ENCODE measurements around the gene PAX7.

The PAX7 gene

GRCh38 chr1:18716785-18717678 lies 86.4 kb downstream of the PAX7 start:
- no peaks in the 10 kb centered on the region for H3K36me3 ChIP-seq (ENCODE audit: control insufficient read depth, insufficient read depth, low read length)
- TF ChIP-seq, protein P1, sequence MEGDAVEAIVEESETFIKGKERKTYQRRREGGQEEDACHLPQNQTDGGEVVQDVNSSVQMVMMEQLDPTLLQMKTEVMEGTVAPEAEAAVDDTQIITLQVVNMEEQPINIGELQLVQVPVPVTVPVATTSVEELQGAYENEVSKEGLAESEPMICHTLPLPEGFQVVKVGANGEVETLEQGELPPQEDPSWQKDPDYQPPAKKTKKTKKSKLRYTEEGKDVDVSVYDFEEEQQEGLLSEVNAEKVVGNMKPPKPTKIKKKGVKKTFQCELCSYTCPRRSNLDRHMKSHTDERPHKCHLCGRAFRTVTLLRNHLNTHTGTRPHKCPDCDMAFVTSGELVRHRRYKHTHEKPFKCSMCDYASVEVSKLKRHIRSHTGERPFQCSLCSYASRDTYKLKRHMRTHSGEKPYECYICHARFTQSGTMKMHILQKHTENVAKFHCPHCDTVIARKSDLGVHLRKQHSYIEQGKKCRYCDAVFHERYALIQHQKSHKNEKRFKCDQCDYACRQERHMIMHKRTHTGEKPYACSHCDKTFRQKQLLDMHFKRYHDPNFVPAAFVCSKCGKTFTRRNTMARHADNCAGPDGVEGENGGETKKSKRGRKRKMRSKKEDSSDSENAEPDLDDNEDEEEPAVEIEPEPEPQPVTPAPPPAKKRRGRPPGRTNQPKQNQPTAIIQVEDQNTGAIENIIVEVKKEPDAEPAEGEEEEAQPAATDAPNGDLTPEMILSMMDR (IDR thresholded peaks at IDR 0.05; ENCODE audit: insufficient read depth, low read length, poor library complexity, severe bottlenecking): no peak
- peaks cover 5% of the 10 kb centered on the region for H3K27me3 ChIP-seq (replicated peaks; ENCODE audit: control insufficient read depth, insufficient read depth, low read length)
- DNase-seq (ENCODE audit: extremely low read depth, insufficient read length): no peak
- H3K4me3 ChIP-seq (replicated peaks; ENCODE audit: low read depth, low read length): no peak overlapping the region

DNA sequence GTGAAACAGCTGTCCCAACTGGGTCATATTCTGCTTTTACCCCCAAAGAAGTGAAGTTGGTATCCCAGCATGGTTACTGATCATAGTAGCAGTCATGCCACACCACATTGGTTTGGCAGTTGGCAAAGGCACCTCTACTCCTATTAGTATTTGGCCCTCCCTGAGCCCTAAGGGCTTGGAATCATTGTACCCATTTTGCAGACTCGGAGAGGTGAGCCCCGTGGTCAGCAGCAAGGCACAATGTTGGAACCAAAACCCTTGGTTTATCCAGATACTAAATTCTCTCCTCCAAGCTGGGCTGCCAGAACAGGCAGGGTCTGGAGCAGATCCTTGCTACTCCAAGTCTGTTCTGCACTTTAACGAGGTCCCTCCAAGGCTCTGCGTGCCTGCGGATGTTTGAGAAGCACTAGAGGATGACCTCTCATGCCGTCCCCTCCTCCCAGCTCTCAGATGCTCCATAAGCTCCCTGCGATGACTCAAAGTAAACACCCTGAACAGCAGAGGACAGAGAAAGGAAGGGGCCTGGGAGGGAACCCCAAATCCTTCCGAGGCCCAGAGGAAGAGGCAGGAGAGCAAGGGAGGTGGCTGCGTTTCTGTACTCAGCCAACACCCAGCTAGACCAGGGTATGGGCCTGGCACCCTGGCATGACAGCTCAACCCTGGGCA lies 89.3 kb downstream of the PAX7 start:
- Histone ChIP-seq H3K4me3 (replicated peaks; ENCODE audit: low read depth, low read length) (no peak overlapping the region), H3K27me3 (replicated peaks; ENCODE audit: control insufficient read depth, insufficient read depth, low read length) (peaks cover 4% of the 10 kb centered on the region), H3K36me3 (ENCODE audit: control insufficient read depth, insufficient read depth, low read length) (no peaks in the 10 kb centered on the region)
- TF ChIP-seq, protein P1 (IDR thresholded peaks at IDR 0.05; ENCODE audit: insufficient read depth, low read length, poor library complexity, severe bottlenecking): no peak
- no peak for DNase-seq (ENCODE audit: extremely low read depth, insufficient read length)

- H3K27me3 ChIP-seq (replicated peaks; ENCODE audit: control insufficient read depth, insufficient read depth, low read length): peaks cover 4% of the 10 kb centered on the region
- no peak overlapping the region for H3K4me3 ChIP-seq (replicated peaks; ENCODE audit: low read depth, low read length)
- H3K36me3 ChIP-seq (ENCODE audit: control insufficient read depth, insufficient read depth, low read length): no peaks in the 10 kb centered on the region
- no peak for DNase-seq (ENCODE audit: extremely low read depth, insufficient read length)
- TF ChIP-seq, protein P1 (IDR thresholded peaks at IDR 0.05; ENCODE audit: insufficient read depth, low read length, poor library complexity, severe bottlenecking): no peak
Observed at GRCh38 chr1:18721041-18721440, 90.4 kb downstream of the PAX7 start.

- TF ChIP-seq, protein P1 (IDR thresholded peaks at IDR 0.05; ENCODE audit: insufficient read depth, low read length, poor library complexity, severe bottlenecking): no peak
- Histone ChIP-seq H3K4me3 (replicated peaks; ENCODE audit: low read depth, low read length) (no peak overlapping the region), H3K36me3 (ENCODE audit: control insufficient read depth, insufficient read depth, low read length) (no peaks in the 10 kb centered on the region), H3K27me3 (replicated peaks; ENCODE audit: control insufficient read depth, insufficient read depth, low read length) (peaks cover 4% of the 10 kb centered on the region)
- no peak for DNase-seq (ENCODE audit: extremely low read depth, insufficient read length)
Observed at GRCh38 chr1:18721776-18722175, 91.1 kb downstream of the PAX7 start.

DNA sequence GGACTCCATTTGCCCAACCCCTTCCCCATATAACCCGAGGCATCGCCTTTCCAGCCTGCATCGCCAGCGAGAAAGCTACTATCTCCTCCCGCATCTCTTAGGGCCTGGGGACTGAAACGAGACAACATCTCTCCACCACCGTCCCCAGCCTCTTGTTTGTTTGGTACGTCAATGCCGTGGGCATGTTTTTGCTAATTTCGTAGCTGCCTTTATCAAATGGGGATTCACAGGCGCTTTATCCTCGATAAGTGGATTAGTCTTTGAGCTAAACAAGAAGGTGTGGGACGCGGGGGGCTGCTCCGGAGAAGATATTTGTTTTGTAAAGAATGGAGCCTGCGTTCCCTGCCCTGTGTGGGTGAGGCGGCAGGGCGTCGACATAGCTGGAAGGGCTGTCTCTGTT lies 91.6 kb downstream of the PAX7 start:
- peaks cover 4% of the 10 kb centered on the region for H3K27me3 ChIP-seq (replicated peaks; ENCODE audit: control insufficient read depth, insufficient read depth, low read length)

More for the DNA sequence above, 91.6 kb downstream of the PAX7 start:
- TF ChIP-seq, protein P1 (IDR thresholded peaks at IDR 0.05; ENCODE audit: insufficient read depth, low read length, poor library complexity, severe bottlenecking): no peak
- Histone ChIP-seq H3K36me3 (ENCODE audit: control insufficient read depth, insufficient read depth, low read length) (no peaks in the 10 kb centered on the region), H3K4me3 (replicated peaks; ENCODE audit: low read depth, low read length) (no peak overlapping the region)
- DNase-seq (ENCODE audit: extremely low read depth, insufficient read length): no peak

Data from GM06990 (cell line).